Measurements from ENCODE around the gene NLRC5. TPM values are rescaled to one million over a fixed set of nuclear protein-coding genes. Genes with fewer than 3 reads are reported as not detected.

The NLRC5 gene
- total RNA-seq, 2 experiments from 2014 or later: 424 to 434 TPM

DNA sequence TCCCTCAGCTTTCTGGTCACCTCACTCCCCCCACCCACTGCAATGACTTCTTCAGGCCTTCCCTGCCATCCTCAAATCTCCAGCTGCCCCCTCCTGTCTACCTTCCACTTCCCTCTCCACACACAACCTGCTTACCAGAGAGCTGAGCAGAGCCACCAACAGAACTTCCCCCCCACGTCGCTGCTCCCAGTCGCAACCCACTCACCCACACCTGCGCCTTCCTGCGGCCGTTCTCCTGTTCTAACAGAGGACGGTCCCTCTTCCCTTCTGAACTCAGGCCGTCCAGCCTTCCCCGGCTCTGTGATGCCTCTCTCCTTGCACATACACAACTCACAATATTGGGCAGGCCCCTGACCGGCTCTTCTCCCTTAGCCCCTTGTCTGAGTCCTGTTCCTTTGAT is 13.6 kb upstream of the NLRC5 start:
- ChIA-PET POLR2A (interaction anchor here (1.1 to 1.6 kb wide), 5 partner anchors 9 to 66 kb away, joined by 3 to 5 read pairs (median 3); partner anchors contain the start of gene NLRC5), CTCF (interaction anchor here (0.6 to 1.1 kb wide), 2 partner anchors 70 to 108 kb away, joined by 3 read pairs; no protein-coding TSS in a partner anchor)
- Mint-ChIP-seq H3K27me3 (no peaks in the 10 kb centered on the region), H3K4me3 (no peak overlapping the region), H3K4me1 (ENCODE audit: low read depth) (peaks cover 47% of the 10 kb centered on the region), H3K27ac (peak overlapping the region; percentile 32), H3K36me3 (ENCODE audit: low read depth) (no peaks in the 10 kb centered on the region), H3K9me3 (no peaks in the 10 kb centered on the region)
- Histone ChIP-seq H3K4me1 (ENCODE audit: insufficient read depth, low read length) (peaks cover 25% of the 10 kb centered on the region), H3K9me3 (ENCODE audit: control insufficient read depth in 1 of 2, insufficient read depth in 1 of 2, low read length in 2 of 2) (no peaks in the 10 kb centered on the region), H3K4me3 (ENCODE audit: low read length) (no peak overlapping the region), H3K36me3 (ENCODE audit: insufficient read depth, low read length) (no peaks in the 10 kb centered on the region), H3K27me3 (ENCODE audit: control insufficient read depth in 1 of 2, insufficient read depth in 2 of 2, low read length in 2 of 2) (no peaks in the 10 kb centered on the region), H3K27ac (ENCODE audit: low read depth in 1 of 2, low read length in 2 of 2) (no peak overlapping the region)
- TF ChIP-seq, protein P1, sequence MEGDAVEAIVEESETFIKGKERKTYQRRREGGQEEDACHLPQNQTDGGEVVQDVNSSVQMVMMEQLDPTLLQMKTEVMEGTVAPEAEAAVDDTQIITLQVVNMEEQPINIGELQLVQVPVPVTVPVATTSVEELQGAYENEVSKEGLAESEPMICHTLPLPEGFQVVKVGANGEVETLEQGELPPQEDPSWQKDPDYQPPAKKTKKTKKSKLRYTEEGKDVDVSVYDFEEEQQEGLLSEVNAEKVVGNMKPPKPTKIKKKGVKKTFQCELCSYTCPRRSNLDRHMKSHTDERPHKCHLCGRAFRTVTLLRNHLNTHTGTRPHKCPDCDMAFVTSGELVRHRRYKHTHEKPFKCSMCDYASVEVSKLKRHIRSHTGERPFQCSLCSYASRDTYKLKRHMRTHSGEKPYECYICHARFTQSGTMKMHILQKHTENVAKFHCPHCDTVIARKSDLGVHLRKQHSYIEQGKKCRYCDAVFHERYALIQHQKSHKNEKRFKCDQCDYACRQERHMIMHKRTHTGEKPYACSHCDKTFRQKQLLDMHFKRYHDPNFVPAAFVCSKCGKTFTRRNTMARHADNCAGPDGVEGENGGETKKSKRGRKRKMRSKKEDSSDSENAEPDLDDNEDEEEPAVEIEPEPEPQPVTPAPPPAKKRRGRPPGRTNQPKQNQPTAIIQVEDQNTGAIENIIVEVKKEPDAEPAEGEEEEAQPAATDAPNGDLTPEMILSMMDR (IDR thresholded peaks at IDR 0.05): no peak
- ATAC-seq (ENCODE audit: poor library complexity) (peak; percentile 34), DNase-seq (peak in 1 of 14 experiments; percentile 37)
- intact Hi-C loops (cut with DNase I, micrococcal nuclease): no loop called here

DNA sequence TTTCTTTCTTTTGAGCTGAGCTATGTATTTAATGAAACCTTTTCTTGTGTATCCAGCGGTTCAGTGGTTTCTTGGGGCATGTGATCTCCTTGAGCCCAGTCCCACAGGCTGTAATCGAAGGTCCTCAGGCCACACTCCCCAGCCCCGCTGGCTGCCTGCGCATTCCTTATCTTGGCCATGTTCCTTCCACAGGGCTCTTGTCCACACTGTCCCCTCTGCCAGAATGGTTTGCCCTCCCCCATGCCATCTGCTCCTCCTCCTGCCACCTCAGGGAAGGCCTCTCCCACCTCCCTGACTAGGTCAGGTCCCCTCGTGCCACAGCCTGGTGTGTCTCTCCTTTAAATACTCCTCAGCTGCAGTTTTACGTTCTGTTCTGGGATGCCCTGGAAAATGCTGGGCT is 12.1 kb upstream of the NLRC5 start:
- ATAC-seq (ENCODE audit: poor library complexity): no peak
- no peak overlapping the region for H3K4me3 ChIP-seq (ENCODE audit: low read length)
- Mint-ChIP-seq H3K4me1 (ENCODE audit: low read depth) (peaks cover 44% of the 10 kb centered on the region), H3K9me3 (no peaks in the 10 kb centered on the region), H3K4me3 (no peak overlapping the region), H3K27ac (no peak overlapping the region), H3K27me3 (no peaks in the 10 kb centered on the region), H3K36me3 (ENCODE audit: low read depth) (peaks cover 10% of the 10 kb centered on the region)
- H3K27me3 ChIP-seq (ENCODE audit: control insufficient read depth in 1 of 2, insufficient read depth in 2 of 2, low read length in 2 of 2): no peaks in the 10 kb centered on the region
- H3K4me1 ChIP-seq (ENCODE audit: insufficient read depth, low read length): peaks cover 32% of the 10 kb centered on the region
- peaks cover 7% of the 10 kb centered on the region for H3K36me3 ChIP-seq (ENCODE audit: insufficient read depth, low read length)
- no peak for DNase-seq
- POLR2A ChIA-PET: interaction anchor here (0.6 to 1.6 kb wide), 5 partner anchors 12 to 162 kb away, joined by 3 to 5 read pairs (median 3); partner anchors contain the start of genes HERPUD1 and NLRC5
- TF ChIP-seq, protein P1 (IDR thresholded peaks at IDR 0.05): no peak
- intact Hi-C loops (cut with DNase I, micrococcal nuclease): no loop called here
- H3K9me3 ChIP-seq (ENCODE audit: control insufficient read depth in 1 of 2, insufficient read depth in 1 of 2, low read length in 2 of 2): no peaks in the 10 kb centered on the region
- CTCF ChIA-PET: interaction anchor here (0.6 kb wide), 1 partner anchor 116 kb away, joined by 5 read pairs; no protein-coding TSS in a partner anchor
- H3K27ac ChIP-seq (ENCODE audit: low read depth in 1 of 2, low read length in 2 of 2): no peak overlapping the region

DNA sequence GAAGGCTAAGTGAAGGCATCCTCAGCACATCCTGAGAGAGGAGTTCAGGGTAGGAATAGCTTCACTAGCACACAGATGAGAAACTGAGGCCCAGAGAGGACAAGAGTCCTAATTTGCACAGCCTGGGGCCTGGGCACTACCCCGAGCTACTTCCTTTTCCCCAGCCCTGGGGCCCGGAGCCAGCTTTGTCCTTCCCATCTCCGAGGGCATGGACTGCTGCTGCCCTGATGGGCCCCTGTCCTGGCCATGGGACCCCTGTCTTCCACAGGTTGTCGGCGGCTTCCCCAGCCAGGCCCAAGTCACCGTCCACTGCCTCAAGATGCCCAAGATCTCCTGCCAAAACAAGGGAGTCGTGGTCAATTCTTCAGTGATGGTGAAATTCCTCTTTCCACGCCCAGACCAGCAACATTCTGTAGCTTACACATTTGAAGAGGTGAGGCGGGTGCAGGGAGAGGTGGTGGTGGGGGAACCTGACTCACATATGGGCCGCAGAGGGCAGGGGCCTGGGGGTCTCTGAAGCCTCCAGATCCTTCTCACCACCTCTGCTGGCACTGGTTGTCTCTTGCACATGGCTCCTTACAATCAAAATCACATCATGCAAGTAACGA is 11.4 kb upstream of the NLRC5 start:
- Mint-ChIP-seq H3K4me1 (ENCODE audit: low read depth) (peaks cover 51% of the 10 kb centered on the region), H3K9me3 (no peaks in the 10 kb centered on the region), H3K27ac (no peak overlapping the region), H3K36me3 (ENCODE audit: low read depth) (peaks cover 12% of the 10 kb centered on the region), H3K4me3 (no peak overlapping the region), H3K27me3 (no peaks in the 10 kb centered on the region)
- Histone ChIP-seq H3K4me1 (ENCODE audit: insufficient read depth, low read length) (peaks cover 36% of the 10 kb centered on the region), H3K27me3 (ENCODE audit: control insufficient read depth in 1 of 2, insufficient read depth in 2 of 2, low read length in 2 of 2) (no peaks in the 10 kb centered on the region), H3K27ac (ENCODE audit: low read depth in 1 of 2, low read length in 2 of 2) (no peak overlapping the region), H3K4me3 (ENCODE audit: low read length) (no peak overlapping the region), H3K36me3 (ENCODE audit: insufficient read depth, low read length) (peaks cover 14% of the 10 kb centered on the region), H3K9me3 (ENCODE audit: control insufficient read depth in 1 of 2, insufficient read depth in 1 of 2, low read length in 2 of 2) (no peaks in the 10 kb centered on the region)
- DNase-seq (no peak), ATAC-seq (ENCODE audit: poor library complexity) (no peak)
- ChIA-PET CTCF (no interaction called here), POLR2A (interaction anchor here (0.6 to 1.4 kb wide), 2 partner anchors 46 to 163 kb away, joined by 3 to 4 read pairs; partner anchors contain the start of gene HERPUD1)
- intact Hi-C loops (cut with DNase I, micrococcal nuclease): no loop called here
- TF ChIP-seq, protein P1 (IDR thresholded peaks at IDR 0.05): no peak
